Mesangial cell (primary cell): Measurements from ENCODE around the gene MYRFL. TPM values are rescaled to one million over a fixed set of nuclear protein-coding genes. Genes with fewer than 3 reads are reported as not detected.

ENCODE experiments used
- total RNA-seq: library from RNA; depleted of rRNA; stranded (reverse); fragments of >200 nt; gene quantifications from 2 replicates; pipeline ENCODE4 v1.2.3, GENCODE V29; 2015

The MYRFL gene
- total RNA-seq, result 0.13 TPM in 1 of 2 replicates, not detected in the other

GRCh38 chr12:69824966-69825560 is at the start of gene MYRFL:
Gene MYRFL, plus strand, starts transcription at chr12:69825227. Its CDS starts 291 bp downstream, at chr12:69825518.

Other genes starting within 250 kb of the MYRFL start
- gene CCT2, start 239.8 kb upstream of the MYRFL start, total RNA-seq, result 119 and 310 TPM in 2 replicates
- not detected in 2 replicates for gene LRRC10, start 214.3 kb upstream of the MYRFL start, total RNA-seq
- 0.38 and 0.49 TPM in 2 replicates for gene BEST3, start 125.9 kb upstream of the MYRFL start, total RNA-seq
- 17.1 and 24.1 TPM in 2 replicates for gene RAB3IP, start 86.4 kb upstream of the MYRFL start, total RNA-seq